ENCODE data around the gene FAM163B. TPM values are rescaled to one million over a fixed set of nuclear protein-coding genes. Genes with fewer than 3 reads are reported as not detected.

FAM163B gene
- polyA plus RNA-seq, 1 donor (not counting 4 experiments of a cell fraction or from before 2014, with no cell fraction given) = not detected

- dilution Hi-C loops (cut with MboI; ENCODE audit: extremely low pct_ligation_motif_present, low sequenced_read_pairs) = no loop called here
Measured at GRCh38 chr9:133640580-133641395, 31.6 kb upstream of the FAM163B start.

GRCh38 chr9:133640160-133640559, 31.0 kb upstream of the FAM163B start:
- DNase-seq (ENCODE audit: low read depth, low spot score) (no peak), FAIRE-seq (no peak)
- TF ChIP-seq EZH2 (IDR thresholded peaks at IDR 0.05; ENCODE audit: low read length) = no peak
- TF ChIP-seq, protein P1, sequence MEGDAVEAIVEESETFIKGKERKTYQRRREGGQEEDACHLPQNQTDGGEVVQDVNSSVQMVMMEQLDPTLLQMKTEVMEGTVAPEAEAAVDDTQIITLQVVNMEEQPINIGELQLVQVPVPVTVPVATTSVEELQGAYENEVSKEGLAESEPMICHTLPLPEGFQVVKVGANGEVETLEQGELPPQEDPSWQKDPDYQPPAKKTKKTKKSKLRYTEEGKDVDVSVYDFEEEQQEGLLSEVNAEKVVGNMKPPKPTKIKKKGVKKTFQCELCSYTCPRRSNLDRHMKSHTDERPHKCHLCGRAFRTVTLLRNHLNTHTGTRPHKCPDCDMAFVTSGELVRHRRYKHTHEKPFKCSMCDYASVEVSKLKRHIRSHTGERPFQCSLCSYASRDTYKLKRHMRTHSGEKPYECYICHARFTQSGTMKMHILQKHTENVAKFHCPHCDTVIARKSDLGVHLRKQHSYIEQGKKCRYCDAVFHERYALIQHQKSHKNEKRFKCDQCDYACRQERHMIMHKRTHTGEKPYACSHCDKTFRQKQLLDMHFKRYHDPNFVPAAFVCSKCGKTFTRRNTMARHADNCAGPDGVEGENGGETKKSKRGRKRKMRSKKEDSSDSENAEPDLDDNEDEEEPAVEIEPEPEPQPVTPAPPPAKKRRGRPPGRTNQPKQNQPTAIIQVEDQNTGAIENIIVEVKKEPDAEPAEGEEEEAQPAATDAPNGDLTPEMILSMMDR (optimal IDR thresholded peaks at IDR 0.05 in 1 of 3, IDR thresholded peaks at IDR 0.05 in 1 of 3, conservative IDR thresholded peaks at IDR 0.05 in 1 of 3; ENCODE audit: extremely low read depth in 1 of 3, insufficient read depth in 2 of 3, low read length in 3 of 3) = no peak

More at GRCh38 chr9:133640580-133641395, 31.6 kb upstream of the FAM163B start:
- H3K4me2 ChIP-seq (ENCODE audit: control insufficient read depth, extremely low read depth, insufficient read depth, low read depth, low read length) = no peak overlapping the region
- TF ChIP-seq, protein P1 (optimal IDR thresholded peaks at IDR 0.05 in 1 of 3, IDR thresholded peaks at IDR 0.05 in 1 of 3, conservative IDR thresholded peaks at IDR 0.05 in 1 of 3; ENCODE audit: extremely low read depth in 1 of 3, insufficient read depth in 2 of 3, low read length in 3 of 3) = no peak
- TF ChIP-seq EZH2 (IDR thresholded peaks at IDR 0.05; ENCODE audit: low read length) = no peak
- peaks cover 5% of the 10 kb centered on the region for H3K27me3 ChIP-seq (ENCODE audit: control insufficient read depth, extremely low read depth, insufficient read depth, low read length)
- H3K9ac ChIP-seq (ENCODE audit: control insufficient read depth, extremely low read depth, insufficient read depth, low read length) = no peak overlapping the region
- FAIRE-seq = no peak
- H3K27ac ChIP-seq (ENCODE audit: control insufficient read depth, insufficient read depth, low read length) = no peak overlapping the region
- H3K4me1 ChIP-seq (ENCODE audit: control insufficient read depth, extremely low read depth, insufficient read depth, low read length) = no peaks in the 10 kb centered on the region
- no peaks in the 10 kb centered on the region for H3K9me1 ChIP-seq (ENCODE audit: control insufficient read depth, extremely low read depth, insufficient read depth, low read length)
- no peaks in the 10 kb centered on the region for H3K9me3 ChIP-seq (ENCODE audit: control insufficient read depth, low read depth, low read length)
- H3K79me2 ChIP-seq (ENCODE audit: control insufficient read depth, insufficient read depth, low read length) = no peaks in the 10 kb centered on the region
- H4K20me1 ChIP-seq (ENCODE audit: control insufficient read depth, extremely low read depth, insufficient read depth, low read length) = no peaks in the 10 kb centered on the region
- DNase-seq (ENCODE audit: low read depth, low spot score) = no peak
- no peaks in the 10 kb centered on the region for H3K36me3 ChIP-seq (ENCODE audit: control insufficient read depth in 2 of 2, extremely low read depth in 1 of 2, insufficient read depth in 2 of 2, low read length in 2 of 2)
- H3K4me3 ChIP-seq (ENCODE audit: control insufficient read depth in 2 of 3, extremely low read depth in 1 of 3, insufficient read depth in 2 of 3, low read depth in 1 of 3, low read length in 3 of 3) = no peak overlapping the region
- H2AFZ ChIP-seq (ENCODE audit: control insufficient read depth, low read length) = no peak overlapping the region

More at GRCh38 chr9:133640160-133640559, 31.0 kb upstream of the FAM163B start:
- H3K4me1 ChIP-seq (ENCODE audit: control insufficient read depth, extremely low read depth, insufficient read depth, low read length) = no peaks in the 10 kb centered on the region
- H2AFZ ChIP-seq (ENCODE audit: control insufficient read depth, low read length) = no peak overlapping the region
- no peak overlapping the region for H3K27ac ChIP-seq (ENCODE audit: control insufficient read depth, insufficient read depth, low read length)
- no peak overlapping the region for H3K4me3 ChIP-seq (ENCODE audit: control insufficient read depth in 2 of 3, extremely low read depth in 1 of 3, insufficient read depth in 2 of 3, low read depth in 1 of 3, low read length in 3 of 3)
- no peaks in the 10 kb centered on the region for H3K9me3 ChIP-seq (ENCODE audit: control insufficient read depth, low read depth, low read length)
- dilution Hi-C loops (cut with MboI; ENCODE audit: extremely low pct_ligation_motif_present, low sequenced_read_pairs) = no loop called here
- no peaks in the 10 kb centered on the region for H4K20me1 ChIP-seq (ENCODE audit: control insufficient read depth, extremely low read depth, insufficient read depth, low read length)
- H3K79me2 ChIP-seq (ENCODE audit: control insufficient read depth, insufficient read depth, low read length) = no peaks in the 10 kb centered on the region
- no peak overlapping the region for H3K4me2 ChIP-seq (ENCODE audit: control insufficient read depth, extremely low read depth, insufficient read depth, low read depth, low read length)
- peaks cover 2% of the 10 kb centered on the region for H3K27me3 ChIP-seq (ENCODE audit: control insufficient read depth, extremely low read depth, insufficient read depth, low read length)
- no peak overlapping the region for H3K9ac ChIP-seq (ENCODE audit: control insufficient read depth, extremely low read depth, insufficient read depth, low read length)
- H3K9me1 ChIP-seq (ENCODE audit: control insufficient read depth, extremely low read depth, insufficient read depth, low read length) = no peaks in the 10 kb centered on the region
- H3K36me3 ChIP-seq (ENCODE audit: control insufficient read depth in 2 of 2, extremely low read depth in 1 of 2, insufficient read depth in 2 of 2, low read length in 2 of 2) = no peaks in the 10 kb centered on the region

All from keratinocyte (primary cell).